Lower leg skin (tissue), 4 donors: ENCODE measurements around the gene PIGN. TPM values are rescaled to one million over a fixed set of nuclear protein-coding genes. Genes with fewer than 3 reads are reported as not detected.

Source experiments
- DNase-seq, 2 donors: peaks; one replicate each; pipeline ENCODE4 v3.0.0-alpha.2; 2019; ENCODE audit warnings: low spot score in 2 of 2
- H3K4me3 ChIP-seq: fragments of 200-600 bp; sonication (generic); 2 replicates; pipeline ENCODE4 v1.5.1; 2017; ENCODE audit warnings: mild to moderate bottlenecking, low read depth; ENCODE audit not compliant: poor library complexity, severe bottlenecking
- CTCF ChIP-seq, 3 donors: fragments of 450-650 bp; IDR thresholded peaks; one replicate each; pipeline ENCODE4 v1.5.1; 2016; ENCODE audit warnings: antibody characterized with exemption in 3 of 3, mild to moderate bottlenecking in 3 of 3, moderate library complexity in 2 of 3
- POLR2A ChIP-seq, 2 donors: fragments of 450-650 bp; IDR thresholded peaks; one replicate each; pipeline ENCODE4 v1.6.1; 2016 to 2017; ENCODE audit warnings: antibody characterized with exemption in 2 of 2, mild to moderate bottlenecking in 1 of 2, moderate library complexity in 1 of 2
- WGBS, 2 donors: methylation state at CpG; one replicate each; pipeline ENCODE4 v1.1.5; 2018; 5-methylcytosine and 5-hydroxymethylcytosine counted together
- intact Hi-C: fragments of 100-400 bp; cut with DNase I; formaldehyde crosslinking; loops from one replicate; pipeline ENCODE4 v1.15.0; 2023; ENCODE audit warnings: low total_unique reads
- total RNA-seq, 4 donors: library from RNA; depleted of rRNA; stranded (reverse); fragments of >200 nt; gene quantifications; one replicate each; pipeline ENCODE4 v1.1.0, GENCODE V29; 2016

Gene PIGN
- total RNA-seq, 4 donors from 2014 or later, result 23.6 to 35.6 (median 31.7) TPM

GRCh38 chr18:62097698-62098097, 89.2 kb downstream of the PIGN start:
- H3K4me3 ChIP-seq, result no peak overlapping the region
- no peak for TF ChIP-seq POLR2A (IDR thresholded peaks at IDR 0.05)
- intact Hi-C loops, result no loop called here
- no peak for DNase-seq
- WGBS, 2 donors, result 95 to 97% methylated on average over 4 of the region's 4 CpGs

- intact Hi-C loops, result no loop called here
- H3K4me3 ChIP-seq, result no peak overlapping the region
- 91 to 94% methylated on average over 5 of the region's 5 CpGs for WGBS, 2 donors
- DNase-seq, result no peak
- no peak for TF ChIP-seq POLR2A (IDR thresholded peaks at IDR 0.05)
- TF ChIP-seq CTCF (IDR thresholded peaks at IDR 0.05), result no peak
These were observed 95.3 kb downstream of the PIGN start for GRCh38 chr18:62091487-62092120.

GRCh38 chr18:62089174-62089573, 97.7 kb downstream of the PIGN start:
- TF ChIP-seq CTCF (IDR thresholded peaks at IDR 0.05) (no peak), POLR2A (IDR thresholded peaks at IDR 0.05) (no peak)
- no peak overlapping the region for H3K4me3 ChIP-seq
- intact Hi-C loops, result no loop called here
- DNase-seq, result no peak

GRCh38 chr18:62088156-62088555, 98.7 kb downstream of the PIGN start:
- no peak overlapping the region for H3K4me3 ChIP-seq
- intact Hi-C loops, result no loop called here
- TF ChIP-seq POLR2A (IDR thresholded peaks at IDR 0.05) (no peak), CTCF (IDR thresholded peaks at IDR 0.05) (no peak)
- DNase-seq, result no peak
- WGBS, 2 donors, result 57 to 63% methylated on average over 2 of the region's 2 CpGs

- intact Hi-C loops, result no loop called here
- DNase-seq, result no peak
- 87 to 91% methylated on average over 5 of the region's 5 CpGs for WGBS, 2 donors
- TF ChIP-seq CTCF (IDR thresholded peaks at IDR 0.05) (no peak), POLR2A (IDR thresholded peaks at IDR 0.05) (no peak)
- H3K4me3 ChIP-seq, result no peak overlapping the region
These were observed 101.1 kb downstream of the PIGN start for GRCh38 chr18:62085756-62086155.

GRCh38 chr18:62081761-62082294, 105.0 kb downstream of the PIGN start:
- WGBS, 2 donors, result 83 to 91% methylated on average over 1 of the region's 1 CpG
- intact Hi-C loops, result no loop called here
- TF ChIP-seq POLR2A (IDR thresholded peaks at IDR 0.05) (no peak), CTCF (IDR thresholded peaks at IDR 0.05) (no peak)
- no peak overlapping the region for H3K4me3 ChIP-seq
- no peak for DNase-seq
